ENCODE results near the gene GARRE1. TPM values are rescaled to one million over a fixed set of nuclear protein-coding genes. Genes with fewer than 3 reads are reported as not detected.
"Not testable (repeated sequence)": the region's sequence is repeated elsewhere in the genome, so short reads cannot be mapped to it uniquely, and the experiment has no call there.

Gene GARRE1
- 43.3 TPM for total RNA-seq
- polyA plus RNA-seq: 17.7 TPM

GRCh38 chr19:34254046-34254697 lies at the start of gene GARRE1:
GARRE1 (plus strand) TSS chr19:34254554; CDS start chr19:34300474, 45,920 bp downstream.
- WGBS: under 1% methylated on average over 54 of the region's 56 CpGs
- Histone ChIP-seq H3K27ac (ENCODE audit: low read depth) (peak within 1 kb of the TSS; percentile 89), H3K4me1 (ENCODE audit: insufficient read depth) (no peaks in the 10 kb centered on the region), H3K36me3 (ENCODE audit: insufficient read depth) (no peaks in the 10 kb centered on the region), H3K4me3 (ENCODE audit: low read depth, low read length) (peak within 1 kb of the TSS; percentile 96)
- DNase-seq (ENCODE audit: extremely low spot score): no peak

- H3K36me3 ChIP-seq (ENCODE audit: insufficient read depth); H3K4me1 ChIP-seq (ENCODE audit: insufficient read depth); H3K27ac ChIP-seq (ENCODE audit: low read depth); DNase-seq (ENCODE audit: extremely low spot score); H3K4me3 ChIP-seq (ENCODE audit: low read depth, low read length): not testable (repeated sequence)
- 98% methylated on average over 7 of the region's 7 CpGs for WGBS
These were observed 49.0 kb upstream of the GARRE1 start for GRCh38 chr19:34205324-34205723.

- no peak overlapping the region for H3K27ac ChIP-seq (ENCODE audit: low read depth)
- H3K4me1 ChIP-seq (ENCODE audit: insufficient read depth): no peaks in the 10 kb centered on the region
- no peaks in the 10 kb centered on the region for H3K36me3 ChIP-seq (ENCODE audit: insufficient read depth)
- WGBS: 97% methylated on average over 1 of the region's 1 CpG
- DNase-seq (ENCODE audit: extremely low spot score): no peak
- H3K4me3 ChIP-seq (ENCODE audit: low read depth, low read length): no peak overlapping the region
These were observed 46.0 kb upstream of the GARRE1 start for GRCh38 chr19:34208291-34208884.

GRCh38 chr19:34209726-34210125 lies 44.6 kb upstream of the GARRE1 start:
- no peak overlapping the region for H3K27ac ChIP-seq (ENCODE audit: low read depth)
- no peaks in the 10 kb centered on the region for H3K4me1 ChIP-seq (ENCODE audit: insufficient read depth)
- DNase-seq (ENCODE audit: extremely low spot score): no peak
- no peaks in the 10 kb centered on the region for H3K36me3 ChIP-seq (ENCODE audit: insufficient read depth)
- 80% methylated on average over 4 of the region's 4 CpGs for WGBS
- no peak overlapping the region for H3K4me3 ChIP-seq (ENCODE audit: low read depth, low read length)

GRCh38 chr19:34213283-34213682 lies 41.1 kb upstream of the GARRE1 start:
- Histone ChIP-seq H3K36me3 (ENCODE audit: insufficient read depth) (no peaks in the 10 kb centered on the region), H3K4me1 (ENCODE audit: insufficient read depth) (no peaks in the 10 kb centered on the region), H3K27ac (ENCODE audit: low read depth) (no peak overlapping the region), H3K4me3 (ENCODE audit: low read depth, low read length) (no peak overlapping the region)
- WGBS: 90% methylated on average over 2 of the region's 2 CpGs
- no peak for DNase-seq (ENCODE audit: extremely low spot score)

- 98% methylated on average over 4 of the region's 4 CpGs for WGBS
- Histone ChIP-seq H3K4me3 (ENCODE audit: low read depth, low read length) (no peak overlapping the region), H3K27ac (ENCODE audit: low read depth) (no peak overlapping the region), H3K36me3 (ENCODE audit: insufficient read depth) (no peaks in the 10 kb centered on the region), H3K4me1 (ENCODE audit: insufficient read depth) (no peaks in the 10 kb centered on the region)
- DNase-seq (ENCODE audit: extremely low spot score): no peak
These were observed 40.3 kb upstream of the GARRE1 start for GRCh38 chr19:34214040-34214439.

GRCh38 chr19:34215006-34215665 lies 39.2 kb upstream of the GARRE1 start:
- 96% methylated on average over 3 of the region's 3 CpGs for WGBS
- no peaks in the 10 kb centered on the region for H3K36me3 ChIP-seq (ENCODE audit: insufficient read depth)
- no peak overlapping the region for H3K4me3 ChIP-seq (ENCODE audit: low read depth, low read length)
- no peaks in the 10 kb centered on the region for H3K4me1 ChIP-seq (ENCODE audit: insufficient read depth)
- no peak overlapping the region for H3K27ac ChIP-seq (ENCODE audit: low read depth)
- no peak for DNase-seq (ENCODE audit: extremely low spot score)

GRCh38 chr19:34215666-34216038 lies 38.7 kb upstream of the GARRE1 start:
- no peaks in the 10 kb centered on the region for H3K4me1 ChIP-seq (ENCODE audit: insufficient read depth)
- no peak overlapping the region for H3K4me3 ChIP-seq (ENCODE audit: low read depth, low read length)
- H3K36me3 ChIP-seq (ENCODE audit: insufficient read depth): no peaks in the 10 kb centered on the region
- no peak for DNase-seq (ENCODE audit: extremely low spot score)
- WGBS: over 99% methylated on average over 3 of the region's 3 CpGs
- no peak overlapping the region for H3K27ac ChIP-seq (ENCODE audit: low read depth)

- not testable (repeated sequence) for H3K36me3 ChIP-seq (ENCODE audit: insufficient read depth)
These were observed 37.6 kb upstream of the GARRE1 start for GRCh38 chr19:34216745-34217219.

GRCh38 chr19:34217952-34218817 lies 36.2 kb upstream of the GARRE1 start:
- WGBS: 48% methylated on average over 18 of the region's 18 CpGs
- Histone ChIP-seq H3K27ac (ENCODE audit: low read depth) (no peak overlapping the region), H3K4me1 (ENCODE audit: insufficient read depth) (no peaks in the 10 kb centered on the region), H3K36me3 (ENCODE audit: insufficient read depth) (no peaks in the 10 kb centered on the region), H3K4me3 (ENCODE audit: low read depth, low read length) (no peak overlapping the region)
- DNase-seq (ENCODE audit: extremely low spot score): no peak

More at GRCh38 chr19:34216745-34217219, 37.6 kb upstream of the GARRE1 start:
- not testable (repeated sequence) for H3K27ac ChIP-seq (ENCODE audit: low read depth); H3K4me1 ChIP-seq (ENCODE audit: insufficient read depth); H3K4me3 ChIP-seq (ENCODE audit: low read depth, low read length); DNase-seq (ENCODE audit: extremely low spot score)
- WGBS: 81% methylated on average over 14 of the region's 14 CpGs

GRCh38 chr19:34218818-34219164 lies 35.6 kb upstream of the GARRE1 start:
- H3K4me3 ChIP-seq (ENCODE audit: low read depth, low read length): no peak overlapping the region
- no peak for DNase-seq (ENCODE audit: extremely low spot score)
- H3K36me3 ChIP-seq (ENCODE audit: insufficient read depth): no peaks in the 10 kb centered on the region
- no peaks in the 10 kb centered on the region for H3K4me1 ChIP-seq (ENCODE audit: insufficient read depth)
- 53% methylated on average over 2 of the region's 2 CpGs for WGBS
- H3K27ac ChIP-seq (ENCODE audit: low read depth): no peak overlapping the region

GRCh38 chr19:34220472-34221063 lies 33.8 kb upstream of the GARRE1 start:
- Histone ChIP-seq H3K4me3 (ENCODE audit: low read depth, low read length) (no peak overlapping the region), H3K36me3 (ENCODE audit: insufficient read depth) (peaks cover 6% of the 10 kb centered on the region), H3K4me1 (ENCODE audit: insufficient read depth) (no peaks in the 10 kb centered on the region), H3K27ac (ENCODE audit: low read depth) (no peak overlapping the region)
- WGBS: 64% methylated on average over 4 of the region's 4 CpGs
- no peak for DNase-seq (ENCODE audit: extremely low spot score)

- no peak overlapping the region for H3K27ac ChIP-seq (ENCODE audit: low read depth)
- H3K4me1 ChIP-seq (ENCODE audit: insufficient read depth): no peaks in the 10 kb centered on the region
- DNase-seq (ENCODE audit: extremely low spot score): no peak
- H3K4me3 ChIP-seq (ENCODE audit: low read depth, low read length): no peak overlapping the region
- peaks cover 9% of the 10 kb centered on the region for H3K36me3 ChIP-seq (ENCODE audit: insufficient read depth)
- 79% methylated on average over 1 of the region's 1 CpG for WGBS
These were observed 32.0 kb upstream of the GARRE1 start for GRCh38 chr19:34222386-34222785.

Measured in urinary bladder (tissue), 4 donors.